Measurements from ENCODE around the gene PCARE.

GRCh38 chr2:29050591-29050990 is 23.7 kb downstream of the PCARE start:
- TF ChIP-seq, protein P1, sequence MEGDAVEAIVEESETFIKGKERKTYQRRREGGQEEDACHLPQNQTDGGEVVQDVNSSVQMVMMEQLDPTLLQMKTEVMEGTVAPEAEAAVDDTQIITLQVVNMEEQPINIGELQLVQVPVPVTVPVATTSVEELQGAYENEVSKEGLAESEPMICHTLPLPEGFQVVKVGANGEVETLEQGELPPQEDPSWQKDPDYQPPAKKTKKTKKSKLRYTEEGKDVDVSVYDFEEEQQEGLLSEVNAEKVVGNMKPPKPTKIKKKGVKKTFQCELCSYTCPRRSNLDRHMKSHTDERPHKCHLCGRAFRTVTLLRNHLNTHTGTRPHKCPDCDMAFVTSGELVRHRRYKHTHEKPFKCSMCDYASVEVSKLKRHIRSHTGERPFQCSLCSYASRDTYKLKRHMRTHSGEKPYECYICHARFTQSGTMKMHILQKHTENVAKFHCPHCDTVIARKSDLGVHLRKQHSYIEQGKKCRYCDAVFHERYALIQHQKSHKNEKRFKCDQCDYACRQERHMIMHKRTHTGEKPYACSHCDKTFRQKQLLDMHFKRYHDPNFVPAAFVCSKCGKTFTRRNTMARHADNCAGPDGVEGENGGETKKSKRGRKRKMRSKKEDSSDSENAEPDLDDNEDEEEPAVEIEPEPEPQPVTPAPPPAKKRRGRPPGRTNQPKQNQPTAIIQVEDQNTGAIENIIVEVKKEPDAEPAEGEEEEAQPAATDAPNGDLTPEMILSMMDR (IDR thresholded peaks at IDR 0.05) = no peak
- TF ChIP-seq MLX (CRISPR knock-in tag; IDR thresholded peaks at IDR 0.05) (no peak), ESRRA (CRISPR knock-in tag; IDR thresholded peaks at IDR 0.05; ENCODE audit: borderline replicate concordance) (no peak), CREB1 (CRISPR knock-in tag; IDR thresholded peaks at IDR 0.05) (no peak), ZNF512 (CRISPR knock-in tag; IDR thresholded peaks at IDR 0.05; ENCODE audit: borderline replicate concordance) (no peak)
- TF ChIP-seq, protein P2, sequence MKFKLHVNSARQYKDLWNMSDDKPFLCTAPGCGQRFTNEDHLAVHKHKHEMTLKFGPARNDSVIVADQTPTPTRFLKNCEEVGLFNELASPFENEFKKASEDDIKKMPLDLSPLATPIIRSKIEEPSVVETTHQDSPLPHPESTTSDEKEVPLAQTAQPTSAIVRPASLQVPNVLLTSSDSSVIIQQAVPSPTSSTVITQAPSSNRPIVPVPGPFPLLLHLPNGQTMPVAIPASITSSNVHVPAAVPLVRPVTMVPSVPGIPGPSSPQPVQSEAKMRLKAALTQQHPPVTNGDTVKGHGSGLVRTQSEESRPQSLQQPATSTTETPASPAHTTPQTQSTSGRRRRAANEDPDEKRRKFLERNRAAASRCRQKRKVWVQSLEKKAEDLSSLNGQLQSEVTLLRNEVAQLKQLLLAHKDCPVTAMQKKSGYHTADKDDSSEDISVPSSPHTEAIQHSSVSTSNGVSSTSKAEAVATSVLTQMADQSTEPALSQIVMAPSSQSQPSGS (CRISPR knock-in tag; IDR thresholded peaks at IDR 0.05; ENCODE audit: borderline replicate concordance, low read depth) = no peak
- TF ChIP-seq, protein P3, sequence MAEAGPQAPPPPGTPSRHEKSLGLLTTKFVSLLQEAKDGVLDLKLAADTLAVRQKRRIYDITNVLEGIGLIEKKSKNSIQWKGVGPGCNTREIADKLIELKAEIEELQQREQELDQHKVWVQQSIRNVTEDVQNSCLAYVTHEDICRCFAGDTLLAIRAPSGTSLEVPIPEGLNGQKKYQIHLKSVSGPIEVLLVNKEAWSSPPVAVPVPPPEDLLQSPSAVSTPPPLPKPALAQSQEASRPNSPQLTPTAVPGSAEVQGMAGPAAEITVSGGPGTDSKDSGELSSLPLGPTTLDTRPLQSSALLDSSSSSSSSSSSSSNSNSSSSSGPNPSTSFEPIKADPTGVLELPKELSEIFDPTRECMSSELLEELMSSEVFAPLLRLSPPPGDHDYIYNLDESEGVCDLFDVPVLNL (CRISPR knock-in tag; IDR thresholded peaks at IDR 0.05; ENCODE audit: borderline replicate concordance, low read depth) = no peak
